ENCODE measurements around the gene RNASEH1.
"Not testable (repeated sequence)": the region's sequence is repeated elsewhere in the genome, so short reads cannot be mapped to it uniquely, and the experiment has no call there.

RNASEH1 gene

GRCh38 chr2:3588084-3588483 lies 30.0 kb upstream of the RNASEH1 start:
- DNase-seq, result no peak

GRCh38 chr2:3587432-3587831 lies 29.3 kb upstream of the RNASEH1 start:
- no peak for DNase-seq

- DNase-seq, result no peak
Measured at GRCh38 chr2:3587021-3587420, 28.9 kb upstream of the RNASEH1 start.

- no peak for DNase-seq
Measured at GRCh38 chr2:3586220-3586619, 28.1 kb upstream of the RNASEH1 start.

- DNase-seq, result no peak
Measured at GRCh38 chr2:3585261-3586109, 27.4 kb upstream of the RNASEH1 start.

GRCh38 chr2:3584608-3585260 lies 26.6 kb upstream of the RNASEH1 start:
- DNase-seq, result no peak

GRCh38 chr2:3584076-3584475 lies 25.9 kb upstream of the RNASEH1 start:
- DNase-seq, result no peak

- DNase-seq, result no peak
Measured at GRCh38 chr2:3581367-3582262, 23.5 kb upstream of the RNASEH1 start.

GRCh38 chr2:3580449-3580848 lies 22.3 kb upstream of the RNASEH1 start:
- no peak for DNase-seq

- no peak for DNase-seq
Measured at GRCh38 chr2:3578987-3579386, 20.9 kb upstream of the RNASEH1 start.

GRCh38 chr2:3576263-3576630 lies 18.1 kb upstream of the RNASEH1 start:
- DNase-seq, result not testable (repeated sequence)

- no peak for DNase-seq
Measured at GRCh38 chr2:3575534-3576262, 17.6 kb upstream of the RNASEH1 start.

- no peak for DNase-seq
Measured at GRCh38 chr2:3574155-3574554, 16.0 kb upstream of the RNASEH1 start.

- no peak for DNase-seq
Measured at GRCh38 chr2:3572620-3573019, 14.5 kb upstream of the RNASEH1 start.

GRCh38 chr2:3571284-3571683 lies 13.2 kb upstream of the RNASEH1 start:
- DNase-seq, result no peak

GRCh38 chr2:3569656-3570055 lies 11.5 kb upstream of the RNASEH1 start:
- not testable (repeated sequence) for DNase-seq

GRCh38 chr2:3566806-3567205 lies 8.7 kb upstream of the RNASEH1 start:
- no peak for DNase-seq

- DNase-seq, result no peak
Measured at GRCh38 chr2:3565117-3565516, 7.0 kb upstream of the RNASEH1 start.

- DNase-seq, result no peak
Measured at GRCh38 chr2:3563521-3563976, 5.4 kb upstream of the RNASEH1 start.

- no peak for DNase-seq
Measured at GRCh38 chr2:3557639-3558204, 411 bp downstream of the RNASEH1 start.

- no peak for DNase-seq
Measured at GRCh38 chr2:3553946-3554345, 4.2 kb downstream of the RNASEH1 start.

GRCh38 chr2:3547915-3548314 lies 10.2 kb downstream of the RNASEH1 start:
- no peak for DNase-seq
